Measurements from ENCODE around the gene CDK2AP2.

GRCh38 chr11:67472882-67473281 lies 35.1 kb downstream of the CDK2AP2 start:
- TF ChIP-seq MXI1 (IDR thresholded peaks at IDR 0.05; ENCODE audit: low read depth, low read length) = no peak
- TF ChIP-seq MAX (CRISPR knock-in tag; IDR thresholded peaks at IDR 0.05) = no peak
- TF ChIP-seq ZNF217 (CRISPR knock-in tag; IDR thresholded peaks at IDR 0.05) = no peak
- TF ChIP-seq ZNF76 (CRISPR knock-in tag; IDR thresholded peaks at IDR 0.05; ENCODE audit: borderline replicate concordance) = no peak
- no peak for TF ChIP-seq TBP (optimal IDR thresholded peaks at IDR 0.05; ENCODE audit: low read depth, low read length)
- no peak for TF ChIP-seq RNF219 (CRISPR knock-in tag; IDR thresholded peaks at IDR 0.05)
- TF ChIP-seq HNRNPLL (IDR thresholded peaks at IDR 0.05; ENCODE audit: low read depth, low read length, poor library complexity, severe bottlenecking) = no peak
- TF ChIP-seq REST (IDR thresholded peaks at IDR 0.05; ENCODE audit: borderline replicate concordance) = no peak
- no peak for TF ChIP-seq REST (CRISPR knock-in tag; IDR thresholded peaks at IDR 0.05; ENCODE audit: low read depth)
